Measurements from ENCODE around the gene SEC61G. TPM values are rescaled to one million over a fixed set of nuclear protein-coding genes. Genes with fewer than 3 reads are reported as not detected.

SEC61G gene
- polyA plus RNA-seq, 1 experiment, result 91.4 TPM

DNA sequence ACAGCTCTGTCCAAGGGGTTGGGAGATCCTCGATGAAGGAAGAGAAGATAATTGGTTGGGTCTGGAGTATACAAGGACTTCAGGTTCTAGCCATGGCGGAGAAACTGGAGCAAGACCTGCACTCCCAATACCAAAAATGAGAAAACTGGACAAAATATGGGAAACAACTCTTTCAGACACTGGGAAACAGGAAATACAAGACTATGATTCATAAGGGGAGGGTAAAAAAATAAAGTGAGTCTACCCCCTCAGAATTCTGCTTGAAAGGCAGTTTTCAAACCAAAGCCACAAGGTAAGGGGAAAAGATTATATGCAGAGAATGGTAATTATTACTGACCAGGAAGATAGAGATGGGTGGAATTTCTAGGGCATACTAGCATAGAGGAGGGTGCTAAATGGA lies 10.2 kb upstream of the SEC61G start:
- TF ChIP-seq, protein P1, sequence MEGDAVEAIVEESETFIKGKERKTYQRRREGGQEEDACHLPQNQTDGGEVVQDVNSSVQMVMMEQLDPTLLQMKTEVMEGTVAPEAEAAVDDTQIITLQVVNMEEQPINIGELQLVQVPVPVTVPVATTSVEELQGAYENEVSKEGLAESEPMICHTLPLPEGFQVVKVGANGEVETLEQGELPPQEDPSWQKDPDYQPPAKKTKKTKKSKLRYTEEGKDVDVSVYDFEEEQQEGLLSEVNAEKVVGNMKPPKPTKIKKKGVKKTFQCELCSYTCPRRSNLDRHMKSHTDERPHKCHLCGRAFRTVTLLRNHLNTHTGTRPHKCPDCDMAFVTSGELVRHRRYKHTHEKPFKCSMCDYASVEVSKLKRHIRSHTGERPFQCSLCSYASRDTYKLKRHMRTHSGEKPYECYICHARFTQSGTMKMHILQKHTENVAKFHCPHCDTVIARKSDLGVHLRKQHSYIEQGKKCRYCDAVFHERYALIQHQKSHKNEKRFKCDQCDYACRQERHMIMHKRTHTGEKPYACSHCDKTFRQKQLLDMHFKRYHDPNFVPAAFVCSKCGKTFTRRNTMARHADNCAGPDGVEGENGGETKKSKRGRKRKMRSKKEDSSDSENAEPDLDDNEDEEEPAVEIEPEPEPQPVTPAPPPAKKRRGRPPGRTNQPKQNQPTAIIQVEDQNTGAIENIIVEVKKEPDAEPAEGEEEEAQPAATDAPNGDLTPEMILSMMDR (IDR thresholded peaks at IDR 0.05; ENCODE audit: insufficient read depth, low read depth, low read length), result no peak
- ChIA-PET CTCF (interaction anchor here (1.1 to 20.8 kb wide), 5 partner anchors 19 to 502 kb away, joined by 3 to 398 read pairs (median 4); no protein-coding TSS in a partner anchor), POLR2A (no interaction called here)
- no peaks in the 10 kb centered on the region for H3K27me3 ChIP-seq (ENCODE audit: control insufficient read depth, insufficient read depth, low read length)
- DNase-seq (ENCODE audit: low read depth), result no peak
- no peak overlapping the region for H3K4me3 ChIP-seq (ENCODE audit: low read depth, low read length)
- no peaks in the 10 kb centered on the region for H3K36me3 ChIP-seq (ENCODE audit: control insufficient read depth, insufficient read depth, low read length)

DNA sequence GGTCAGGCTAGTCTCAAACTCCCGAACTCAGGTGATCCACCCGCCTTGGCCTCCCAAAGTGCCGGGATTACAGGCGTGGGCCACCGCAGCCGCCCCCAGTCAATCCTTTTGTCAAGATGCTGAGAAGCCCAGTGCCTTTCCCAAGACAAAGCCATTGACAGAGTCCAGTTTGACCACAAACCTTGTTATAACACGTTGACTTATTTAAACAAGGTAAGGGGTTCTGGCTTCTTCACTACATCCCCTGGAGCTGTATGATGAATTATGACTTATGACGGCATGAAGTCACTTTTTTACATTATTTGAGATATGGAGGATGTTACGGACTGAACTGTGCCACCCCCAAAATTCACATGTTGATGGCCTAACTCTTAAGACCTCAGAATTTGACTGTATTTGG lies 5.8 kb upstream of the SEC61G start:
- Histone ChIP-seq H3K36me3 (ENCODE audit: control insufficient read depth, insufficient read depth, low read length) (no peaks in the 10 kb centered on the region), H3K27me3 (ENCODE audit: control insufficient read depth, insufficient read depth, low read length) (no peaks in the 10 kb centered on the region), H3K4me3 (ENCODE audit: low read depth, low read length) (no peak overlapping the region)
- TF ChIP-seq, protein P1 (IDR thresholded peaks at IDR 0.05; ENCODE audit: insufficient read depth, low read depth, low read length), result no peak
- CTCF ChIA-PET, result interaction anchor here (1.0 to 1.5 kb wide), 6 partner anchors 9 to 516 kb away, joined by 3 to 6 read pairs (median 3); no protein-coding TSS in a partner anchor
- POLR2A ChIA-PET, result no interaction called here
- DNase-seq (ENCODE audit: low read depth), result no peak

DNA sequence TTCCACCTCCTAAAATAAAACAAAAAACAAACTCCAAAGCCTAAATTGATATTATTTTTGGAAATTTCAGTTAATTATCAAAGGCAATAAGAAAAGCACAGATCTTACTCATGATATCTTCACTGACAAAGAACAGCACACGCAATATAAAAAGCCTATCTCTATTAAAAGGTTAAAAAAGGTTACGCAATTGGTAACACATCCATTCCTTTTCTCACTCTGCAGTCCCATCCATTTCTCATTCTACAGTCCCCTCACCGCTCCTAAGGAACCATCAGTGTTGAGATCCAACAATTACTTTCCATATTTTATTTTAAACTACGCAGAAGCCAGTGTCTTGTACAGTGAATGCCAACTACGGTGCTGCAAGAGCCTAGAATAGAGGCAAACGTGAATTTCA lies 1.3 kb downstream of the SEC61G start:
- peaks cover 3% of the 10 kb centered on the region for H3K36me3 ChIP-seq (ENCODE audit: control insufficient read depth, insufficient read depth, low read length)
- no peaks in the 10 kb centered on the region for H3K27me3 ChIP-seq (ENCODE audit: control insufficient read depth, insufficient read depth, low read length)
- POLR2A ChIA-PET, result no interaction called here
- no peak for DNase-seq (ENCODE audit: low read depth)
- TF ChIP-seq, protein P1 (IDR thresholded peaks at IDR 0.05; ENCODE audit: insufficient read depth, low read depth, low read length), result no peak
- H3K4me3 ChIP-seq (ENCODE audit: low read depth, low read length), result peak overlapping the region; percentile 94
- CTCF ChIA-PET, result interaction anchor here (0.6 to 5.0 kb wide), 2 partner anchors 17 to 23 kb away, joined by 3 to 34 read pairs; no protein-coding TSS in a partner anchor

DNA sequence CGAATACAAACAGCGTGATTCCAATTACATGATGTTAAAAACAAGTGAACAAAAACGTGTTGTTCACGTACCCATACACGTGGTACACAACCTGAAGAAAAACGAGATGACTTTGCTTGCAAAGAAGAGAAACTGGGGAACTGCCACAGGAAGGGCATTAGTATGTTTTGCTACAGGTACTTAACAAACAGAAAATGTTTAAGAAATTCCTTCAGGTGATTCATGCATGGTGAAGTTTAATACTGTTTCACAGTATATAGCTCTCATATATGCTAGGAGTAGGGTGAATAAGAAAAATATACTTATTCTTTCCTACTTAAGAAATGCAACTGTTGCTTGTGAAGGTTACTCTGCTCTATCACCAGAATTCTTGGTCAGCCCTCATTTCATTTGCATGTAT lies 9.8 kb downstream of the SEC61G start:
- POLR2A ChIA-PET, result interaction anchor here (0.6 kb wide), 1 partner anchor 1168 kb away, joined by 5 read pairs; no protein-coding TSS in a partner anchor
- CTCF ChIA-PET, result no interaction called here
- H3K36me3 ChIP-seq (ENCODE audit: control insufficient read depth, insufficient read depth, low read length), result peaks cover 8% of the 10 kb centered on the region

DNA sequence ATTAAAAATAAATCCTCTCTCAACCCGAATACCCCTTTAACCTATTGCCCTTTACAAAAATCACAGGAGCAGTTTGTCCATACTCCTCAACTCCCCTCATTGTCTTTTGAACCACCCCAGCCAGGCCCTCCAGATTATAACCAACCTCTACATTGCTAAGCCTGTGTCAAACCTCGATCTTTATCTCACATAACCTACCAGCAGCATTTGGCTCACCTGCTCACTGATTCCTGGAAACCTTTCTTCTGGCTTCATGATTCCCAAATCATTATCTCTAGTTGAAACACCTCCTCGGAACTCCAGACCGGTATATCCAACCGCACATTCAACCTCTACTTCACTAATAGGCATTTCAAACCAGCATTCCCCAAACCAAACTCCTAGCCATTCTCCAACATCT lies 11.8 kb downstream of the SEC61G start:
- CTCF ChIA-PET, result no interaction called here
- H3K27me3 ChIP-seq (ENCODE audit: control insufficient read depth, insufficient read depth, low read length), result no peaks in the 10 kb centered on the region
- peaks cover 8% of the 10 kb centered on the region for H3K36me3 ChIP-seq (ENCODE audit: control insufficient read depth, insufficient read depth, low read length)
- DNase-seq (ENCODE audit: low read depth), result no peak
- TF ChIP-seq, protein P1 (IDR thresholded peaks at IDR 0.05; ENCODE audit: insufficient read depth, low read depth, low read length), result no peak
- POLR2A ChIA-PET, result no interaction called here
- no peak overlapping the region for H3K4me3 ChIP-seq (ENCODE audit: low read depth, low read length)

More for the DNA sequence above, 9.8 kb downstream of the SEC61G start:
- no peak for DNase-seq (ENCODE audit: low read depth)
- TF ChIP-seq, protein P1 (IDR thresholded peaks at IDR 0.05; ENCODE audit: insufficient read depth, low read depth, low read length), result no peak
- Histone ChIP-seq H3K4me3 (ENCODE audit: low read depth, low read length) (no peak overlapping the region), H3K27me3 (ENCODE audit: control insufficient read depth, insufficient read depth, low read length) (no peaks in the 10 kb centered on the region)

Data from BJ (cell line).